GDM1 (cell line): Measurements from ENCODE around the gene GPR32.
"Not testable (repeated sequence)": the region's sequence is repeated elsewhere in the genome, so short reads cannot be mapped to it uniquely, and the experiment has no call there.

Experiments used
- DNase-seq: peaks from one replicate; lab custom pipeline; 2025; lab: John Stamatoyannopoulos, UW

The GPR32 gene

GRCh38 chr19:50783848-50784152 lies 13.5 kb downstream of the GPR32 start:
- DNase-seq: not testable (repeated sequence)

GRCh38 chr19:50784710-50785109 lies 14.4 kb downstream of the GPR32 start:
- no peak for DNase-seq

- DNase-seq: no peak
These were observed 15.1 kb downstream of the GPR32 start for GRCh38 chr19:50785329-50785728.

GRCh38 chr19:50790396-50790795 lies 20.1 kb downstream of the GPR32 start, which contains the start of gene ACP4:
Gene ACP4 (plus strand): TSS chr19:50790415. CDS start chr19:50790415, 0 bp downstream.
- no peak for DNase-seq

GRCh38 chr19:50790922-50791467 lies 20.7 kb downstream of the GPR32 start:
- DNase-seq: no peak

- no peak for DNase-seq
These were observed 21.5 kb downstream of the GPR32 start for GRCh38 chr19:50791594-50792271.

- DNase-seq: no peak
These were observed 22.3 kb downstream of the GPR32 start for GRCh38 chr19:50792272-50793250.

- no peak for DNase-seq
These were observed 23.3 kb downstream of the GPR32 start for GRCh38 chr19:50793558-50794065.

GRCh38 chr19:50794074-50794875 lies 24.0 kb downstream of the GPR32 start:
- DNase-seq: no peak

- DNase-seq: no peak
These were observed 24.8 kb downstream of the GPR32 start for GRCh38 chr19:50794876-50795663.

- no peak for DNase-seq
These were observed 25.4 kb downstream of the GPR32 start for GRCh38 chr19:50795664-50796073.

- DNase-seq: no peak
These were observed 25.9 kb downstream of the GPR32 start for GRCh38 chr19:50796128-50796633.

- no peak for DNase-seq
These were observed 26.6 kb downstream of the GPR32 start for GRCh38 chr19:50796634-50797428.

GRCh38 chr19:50797429-50797780 lies 27.1 kb downstream of the GPR32 start:
- no peak for DNase-seq

- DNase-seq: no peak
These were observed 27.8 kb downstream of the GPR32 start for GRCh38 chr19:50797781-50798658.

GRCh38 chr19:50798659-50799546 lies 28.6 kb downstream of the GPR32 start:
- no peak for DNase-seq

GRCh38 chr19:50799547-50799851 lies 29.2 kb downstream of the GPR32 start:
- DNase-seq: no peak

GRCh38 chr19:50801107-50801506 lies 30.8 kb downstream of the GPR32 start:
- DNase-seq: no peak
